GM12878 (cell line): ENCODE measurements around the gene KRT79. TPM values are rescaled to one million over a fixed set of nuclear protein-coding genes. Genes with fewer than 3 reads are reported as not detected.

Experiments used
- ATAC-seq: fragments of 200-7000 bp; cut with Tn5 transposase; 3 replicates; pipeline ENCODE4 v1.9.1; 2020; ENCODE audit warnings: mild to moderate bottlenecking, moderate library complexity
- BruUV-seq: library from RNA; stranded (reverse); fragments of 400-500 nt; replicated peaks from 2 replicates; lab custom pipeline; 2021; lab: Mats Ljungman, UMichigan
- CTCF ChIA-PET: fragments of 300-600 bp; sonication (Branson Sonifier 250); formaldehyde crosslinking; extraction: SDS; loops from one replicate; lab custom pipeline; 2021; ENCODE audit warnings: inconsistent platforms; lab: Yijun Ruan, JAX
- POLR2A ChIA-PET: fragments of 350-600 bp; formaldehyde crosslinking; extraction: SDS; loops from one replicate; lab custom pipeline; 2021; ENCODE audit warnings: inconsistent platforms; lab: Charles Lee
- RAD21 ChIA-PET: fragments of 300-600 bp; sonication (Branson Sonifier 250); formaldehyde crosslinking; loops from one replicate; lab custom pipeline; 2023; ENCODE audit warnings: antibody characterized with exemption; ENCODE audit not compliant: unreplicated experiment; lab: Charles Lee
- SMC1A ChIA-PET: fragments of 300-600 bp; sonication (Branson Sonifier 250); formaldehyde crosslinking; loops from one replicate; lab custom pipeline; 2023; ENCODE audit not compliant: unreplicated experiment, uncharacterized antibody; lab: Charles Lee
- DNase-seq: peaks from one replicate; pipeline ENCODE4 v3.0.0-alpha.2; 2011; ENCODE audit warnings: low read depth, low spot score
- FAIRE-seq: peaks from 3 replicates; lab custom pipeline; 2011; peaks lifted over from hg19 to GRCh38; lab: Jason Lieb, UNC
- H2AFZ ChIP-seq: 2 replicates; pipeline ENCODE4 v1.6.0; 2011; ENCODE audit warnings: low read depth, low read length, control low read depth; ENCODE audit not compliant: control insufficient read depth
- H3K27ac ChIP-seq: 2 replicates; pipeline ENCODE4 v1.5.1; 2011; ENCODE audit warnings: control low read depth; ENCODE audit not compliant: control insufficient read depth, insufficient read depth
- H3K27me3 ChIP-seq, 2 experiments: replicated peaks in 1 of 2; 2 replicates each; pipeline versions ENCODE4 v1.6.0 to v1.6.1; 2011; ENCODE audit warnings: low read length in 1 of 2; ENCODE audit not compliant: control insufficient read depth in 2 of 2, insufficient read depth in 2 of 2
- H3K36me3 ChIP-seq, 2 experiments: 2 replicates each; pipeline ENCODE4 v1.5.1; 2011; ENCODE audit warnings: low read length in 1 of 2; ENCODE audit not compliant: control insufficient read depth in 2 of 2, insufficient read depth in 2 of 2
- H3K4me1 ChIP-seq: 2 replicates; pipeline ENCODE4 v1.6.1; 2011; ENCODE audit warnings: mild to moderate bottlenecking, low read length, moderate library complexity, mixed read lengths; ENCODE audit not compliant: control insufficient read depth, insufficient read depth
- H3K4me2 ChIP-seq: 2 replicates; pipeline ENCODE4 v1.6.0; 2011; ENCODE audit warnings: control low read depth; ENCODE audit not compliant: control insufficient read depth, insufficient read depth
- H3K4me3 ChIP-seq: fragments of 200-600 bp; sonication (generic); 2 replicates; pipeline ENCODE4 v1.5.1; 2016
- H3K79me2 ChIP-seq: 2 replicates; pipeline ENCODE4 v1.6.0; 2011; ENCODE audit warnings: low read length; ENCODE audit not compliant: control insufficient read depth, insufficient read depth
- H3K9ac ChIP-seq: 2 replicates; pipeline ENCODE4 v1.8.0; 2011; ENCODE audit warnings: low read length, control low read depth, mixed read lengths; ENCODE audit not compliant: control insufficient read depth, insufficient read depth
- H3K9me3 ChIP-seq: replicated peaks from 3 replicates; pipeline ENCODE4 v1.5.1; 2011; ENCODE audit warnings: mild to moderate bottlenecking, low read length; ENCODE audit not compliant: control insufficient read depth, insufficient read depth
- H4K20me1 ChIP-seq: 2 replicates; pipeline ENCODE4 v1.6.0; 2011; ENCODE audit not compliant: control insufficient read depth, insufficient read depth
- BACH1 ChIP-seq: fragments of 450-650 bp; IDR thresholded peaks from 2 replicates; pipeline ENCODE4 v1.6.1; 2017; ENCODE audit warnings: mild to moderate bottlenecking, borderline replicate concordance
- CEBPZ ChIP-seq: fragments of 150-350 bp; IDR thresholded peaks from 2 replicates; pipeline ENCODE4 v1.6.1; 2016; ENCODE audit warnings: low read depth, low read length
- EED ChIP-seq: sonication (generic); IDR thresholded peaks from 2 replicates; pipeline ENCODE4 v1.6.1; 2016; ENCODE audit warnings: antibody characterized with exemption, low read depth
- EP300 ChIP-seq, 2 experiments: fragments of 150-350 bp in 1 of 2; IDR thresholded peaks; 2 replicates each; pipeline ENCODE4 v1.6.1; 2011 to 2012; ENCODE audit warnings: low read depth in 2 of 2, low read length in 2 of 2, borderline replicate concordance in 1 of 2, improper control_type of control experiment in 1 of 2, inconsistent platforms in 1 of 2; ENCODE audit not compliant: control insufficient read depth in 1 of 2
- HDAC2 ChIP-seq: fragments of 200-600 bp; sonication (generic); IDR thresholded peaks from 2 replicates; pipeline ENCODE4 v1.6.1; 2017
- IRF5 ChIP-seq: fragments of 450-650 bp; IDR thresholded peaks from 2 replicates; pipeline ENCODE4 v1.6.1; 2017; ENCODE audit warnings: borderline replicate concordance
- NKRF ChIP-seq: fragments of 450-650 bp; conservative IDR thresholded peaks from 2 replicates; pipeline ENCODE4 v1.6.1; 2017; ENCODE audit warnings: mild to moderate bottlenecking, moderate library complexity
- POLR2AphosphoS5 ChIP-seq: IDR thresholded peaks from 2 replicates; pipeline ENCODE4 v1.6.1; 2011; ENCODE audit warnings: mild to moderate bottlenecking, low read length, inconsistent platforms
- RBBP5 ChIP-seq: fragments of 200-600 bp; sonication (generic); conservative IDR thresholded peaks from 2 replicates; pipeline ENCODE4 v1.6.1; 2016
- STAT3 ChIP-seq: IDR thresholded peaks from 2 replicates; pipeline ENCODE4 v1.6.1; 2011; ENCODE audit warnings: low read depth, low read length, improper control_type of control experiment
- WRNIP1 ChIP-seq: IDR thresholded peaks from 2 replicates; pipeline ENCODE4 v1.6.1; 2011; ENCODE audit warnings: low read depth, low read length, improper control_type of control experiment, borderline replicate concordance
- ZBTB33 ChIP-seq: fragments of 450-650 bp; IDR thresholded peaks from 2 replicates; pipeline ENCODE4 v1.6.1; 2017; ENCODE audit warnings: mild to moderate bottlenecking
- ZNF24 ChIP-seq: fragments of 450-650 bp; IDR thresholded peaks from 2 replicates; pipeline ENCODE4 v1.6.1; 2017; ENCODE audit warnings: antibody characterized with exemption, mild to moderate bottlenecking
- ZNF384 ChIP-seq: IDR thresholded peaks from 2 replicates; pipeline ENCODE4 v1.6.1; 2012; ENCODE audit warnings: low read depth, mild to moderate bottlenecking, low read length, improper control_type of control experiment, borderline replicate concordance
- WGBS: methylation state at CpG from one replicate; pipeline ENCODE4 v1.1.6; 2016; ENCODE audit warnings: low lambda C conversion rate; ENCODE audit not compliant: insufficient replicate concordance, insufficient coverage; ENCODE audit errors: missing lambda C conversion rate; 5-methylcytosine and 5-hydroxymethylcytosine counted together
- in situ Hi-C: fragments of 300-500 bp; cut with MboI; formaldehyde crosslinking; loops from 9 replicates; pipeline ENCODE4 v1.14.3; 2018; ENCODE audit warnings: mixed read lengths
- intact Hi-C: fragments of 100-400 bp; cut with micrococcal nuclease; formaldehyde crosslinking; loops from one replicate; pipeline ENCODE4 v1.14.2; 2022; ENCODE audit not compliant: unreplicated experiment
- polyA plus RNA-seq, 11 experiments: library from polyadenylated mRNA; depleted of rRNA in 4 of 11; unstranded in 6 of 11; stranded (reverse) in 5 of 11; fragments of >200 nt; fragmentation: Nextera tagmentation in 4 of 11; fragmentation: Illumina TruSeq in 1 of 11; extraction: Ambion mirVana in 4 of 11; extraction: Trizol in 1 of 11; gene quantifications; 1 replicate in 1 of 11; 2 replicates in 10 of 11; pipeline versions ENCODE4 v1.2.1 to v1.2.3, GENCODE V29; 2011 to 2016; ENCODE audit warnings: inconsistent platforms in 2 of 11, missing spikeins in 2 of 11, low read depth in 1 of 11
- total RNA-seq, 4 experiments: library from RNA; depleted of rRNA in 3 of 4; stranded (reverse); fragments of >200 nt in 3 of 4; fragmentation: Illumina TruSeq in 1 of 4; extraction: Trizol in 1 of 4; gene quantifications; 2 replicates each; pipeline versions ENCODE4 v1.2.1 to v1.2.3, GENCODE V29; 2013 to 2021

KRT79 gene
- total and polyA plus RNA-seq, 10 of the 15 experiments (the other 5 are each of a cell fraction or from before 2014, with no cell fraction given): 0.03 to 0.09 (median 0.07) TPM; not detected in 7

- intact Hi-C loops: no loop called here
- Histone ChIP-seq H3K36me3 (no peaks in the 10 kb centered on the region), H3K27ac (no peak overlapping the region), H4K20me1 (no peaks in the 10 kb centered on the region), H3K9ac (no peak overlapping the region), H3K79me2 (no peaks in the 10 kb centered on the region), H3K9me3 (no peaks in the 10 kb centered on the region), H2AFZ (no peak overlapping the region), H3K4me3 (no peak overlapping the region), H3K27me3 (peaks cover 0 to 9% of the 10 kb centered on the region in 2 experiments; a peak in 3 of 4 replicates), H3K4me1 (no peaks in the 10 kb centered on the region), H3K4me2 (no peak overlapping the region)
- CTCF ChIA-PET: no interaction called here
- SMC1A ChIA-PET: no interaction called here
- TF ChIP-seq HDAC2: no peak
- no peak for TF ChIP-seq ZNF24
- TF ChIP-seq POLR2AphosphoS5: no peak
- TF ChIP-seq RBBP5: no peak
- TF ChIP-seq STAT3: no peak
- TF ChIP-seq ZNF384: no peak
- no peak for TF ChIP-seq CEBPZ
- TF ChIP-seq BACH1: no peak
- no peak for TF ChIP-seq WRNIP1
- no peak for TF ChIP-seq ZBTB33
- TF ChIP-seq IRF5: no peak
- no peak for TF ChIP-seq EP300 (IDR thresholded peaks at IDR 0.05; ENCODE audit: borderline replicate concordance in 1 of 2, control insufficient read depth in 1 of 2, low read depth in 2 of 2, low read length in 2 of 2)
- no peak for TF ChIP-seq NKRF
- no peak for TF ChIP-seq EED
- ATAC-seq (no peak), DNase-seq (no peak), FAIRE-seq (no peak)
- 40% methylated on average over 6 of the region's 6 CpGs for WGBS
- BruUV-seq: no TSS peak
- POLR2A ChIA-PET: no interaction called here
- in situ Hi-C loops: no loop called here
- RAD21 ChIA-PET: interaction anchor here (0.9 kb wide), 1 partner anchor 91 kb away, joined by 3 read pairs; no protein-coding TSS in a partner anchor
Observed at GRCh38 chr12:52788192-52788875, 45.8 kb downstream of the KRT79 start.
